COLO668 (cell line): ENCODE measurements around the gene GTPBP3.
"Not testable (repeated sequence)": the region's sequence is repeated elsewhere in the genome, so short reads cannot be mapped to it uniquely, and the experiment has no call there.

Experiments
- DNase-seq: peaks from one replicate; lab custom pipeline; 2025; ENCODE audit not compliant: unreplicated experiment; lab: John Stamatoyannopoulos, UW

Gene GTPBP3

GRCh38 chr19:17336872-17337674, at the start of gene GTPBP3:
GTPBP3 (plus strand) TSS chr19:17337553; CDS start chr19:17337612, 59 bp downstream.
- peak; percentile 98 for DNase-seq

DNA sequence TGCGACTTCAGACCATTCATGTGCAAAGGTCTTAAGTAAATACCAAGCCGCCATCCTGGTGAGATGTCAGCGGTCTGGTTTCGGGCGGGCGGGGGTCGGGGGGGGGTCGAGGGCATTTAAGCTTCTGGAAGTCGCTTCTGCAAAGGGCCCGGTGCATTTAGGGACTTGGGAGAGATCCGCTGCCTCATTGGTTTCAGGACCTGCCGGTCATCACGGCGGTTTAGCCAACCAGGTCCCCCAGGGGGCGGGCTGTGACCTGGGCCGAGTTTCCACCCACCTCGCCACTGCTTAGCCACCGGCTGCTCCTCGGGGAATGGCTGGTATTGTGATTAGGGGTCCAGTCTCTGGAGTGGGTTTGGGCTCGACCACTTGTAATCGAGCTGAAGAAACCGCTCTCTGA, 47.9 kb upstream of the GTPBP3 start:
- DNase-seq: peak; percentile 6

DNA sequence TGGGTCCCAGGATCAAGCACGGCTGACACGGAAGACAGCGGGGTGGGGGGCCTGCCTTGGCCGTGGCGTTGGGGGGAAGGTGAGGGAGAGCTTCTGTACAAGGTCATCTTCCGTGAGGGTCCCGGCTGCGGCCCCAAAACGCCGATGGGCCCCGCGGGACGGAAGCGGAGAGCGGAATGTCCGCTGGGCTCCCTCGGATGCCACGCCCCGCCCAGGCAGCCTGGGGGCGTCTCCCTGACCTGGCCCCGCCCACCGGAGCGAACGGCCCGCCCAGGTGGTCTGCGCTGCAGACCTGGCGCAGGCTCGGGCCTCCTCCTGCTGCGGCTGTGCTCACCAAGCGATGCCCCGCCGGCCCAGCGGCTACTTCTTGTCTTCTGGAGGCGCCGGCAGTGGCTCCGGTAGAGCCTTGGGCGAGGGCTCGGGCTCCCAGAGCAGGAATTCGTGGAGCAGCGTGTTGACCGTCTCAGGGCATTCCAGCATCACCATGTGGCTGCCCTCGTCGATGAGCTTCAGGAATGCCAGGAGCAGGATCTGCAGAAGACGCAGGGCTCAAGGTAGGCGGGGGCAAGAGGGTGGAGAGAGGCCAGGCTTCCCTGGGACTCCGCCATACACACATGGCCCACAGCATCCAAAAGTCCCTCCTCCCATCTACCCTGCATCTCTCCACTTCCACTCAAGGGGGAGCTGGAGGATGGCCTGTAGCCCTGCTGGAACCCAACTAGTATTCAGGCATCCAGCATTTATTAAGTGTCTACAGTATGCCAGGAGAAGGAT, 44.9 kb upstream of the GTPBP3 start:
- peak; percentile 24 for DNase-seq

- no peak for DNase-seq
These were observed 43.7 kb upstream of the GTPBP3 start for GRCh38 chr19:17293605-17294004.

- peak; percentile 34 for DNase-seq
These were observed 43.1 kb upstream of the GTPBP3 start for GRCh38 chr19:17294051-17294891.

GRCh38 chr19:17295551-17295950, 41.8 kb upstream of the GTPBP3 start:
- DNase-seq: not testable (repeated sequence)

- DNase-seq: peak; percentile 28
These were observed 41.1 kb upstream of the GTPBP3 start for GRCh38 chr19:17296273-17296672.

DNA sequence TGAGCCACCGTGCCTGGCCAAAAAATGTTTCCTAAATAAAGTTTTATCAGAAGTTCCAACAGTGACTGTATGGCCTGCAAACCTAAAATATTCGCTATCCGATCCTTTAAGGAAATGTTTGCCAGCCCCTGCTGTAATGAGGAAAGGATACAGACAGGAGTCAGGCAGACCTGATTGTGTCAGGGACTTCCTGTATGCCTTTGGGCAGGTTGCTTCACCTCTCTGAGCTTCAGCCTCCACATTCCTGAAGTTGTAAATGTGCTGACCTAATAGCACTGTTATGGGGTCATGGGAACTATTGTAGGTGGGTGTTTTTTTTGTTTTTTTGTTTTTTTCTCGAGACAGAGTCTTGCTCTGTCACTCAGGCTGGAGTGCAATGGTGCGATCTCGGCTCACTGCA, 40.4 kb upstream of the GTPBP3 start:
- no peak for DNase-seq

- DNase-seq: no peak
These were observed 36.2 kb upstream of the GTPBP3 start for GRCh38 chr19:17300992-17301619.

DNA sequence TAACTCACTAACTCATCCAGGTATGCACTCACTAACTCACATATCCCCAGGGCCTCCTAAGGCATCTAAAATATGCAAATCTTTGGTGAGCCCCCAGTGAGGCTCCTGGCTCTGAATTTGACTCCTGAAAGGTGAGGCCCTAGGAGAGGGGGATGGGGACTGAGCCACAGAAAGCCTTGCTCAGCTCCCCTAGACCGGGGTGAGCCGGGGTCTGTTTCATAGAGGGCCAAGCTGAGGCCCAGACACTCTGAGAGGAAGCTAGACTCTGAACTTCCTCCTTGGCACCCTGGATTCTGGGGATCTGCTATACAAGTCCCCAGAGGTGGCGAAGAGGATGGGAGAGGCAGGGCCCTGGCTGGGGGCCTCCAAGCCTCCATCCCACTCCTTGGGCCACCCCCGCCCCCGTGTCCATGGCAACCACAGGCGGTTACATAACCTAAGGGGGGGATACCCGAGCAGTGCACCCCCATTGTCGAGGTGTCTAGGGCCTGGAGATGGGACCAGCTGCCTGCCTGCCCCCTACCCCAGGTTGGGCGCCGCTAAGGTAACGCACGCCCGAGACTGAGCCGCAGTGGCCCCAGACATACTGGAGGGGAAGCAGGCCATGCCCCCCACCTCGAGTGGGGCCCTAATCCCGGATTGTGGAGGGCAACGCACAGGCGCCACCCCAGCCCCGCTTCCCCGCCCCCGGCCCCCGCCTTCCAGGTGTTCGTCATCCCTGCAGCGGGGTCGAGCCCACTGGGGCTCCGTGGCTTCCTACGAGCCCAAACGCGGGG, 34.8 kb upstream of the GTPBP3 start:
- peak; percentile 31 for DNase-seq

DNA sequence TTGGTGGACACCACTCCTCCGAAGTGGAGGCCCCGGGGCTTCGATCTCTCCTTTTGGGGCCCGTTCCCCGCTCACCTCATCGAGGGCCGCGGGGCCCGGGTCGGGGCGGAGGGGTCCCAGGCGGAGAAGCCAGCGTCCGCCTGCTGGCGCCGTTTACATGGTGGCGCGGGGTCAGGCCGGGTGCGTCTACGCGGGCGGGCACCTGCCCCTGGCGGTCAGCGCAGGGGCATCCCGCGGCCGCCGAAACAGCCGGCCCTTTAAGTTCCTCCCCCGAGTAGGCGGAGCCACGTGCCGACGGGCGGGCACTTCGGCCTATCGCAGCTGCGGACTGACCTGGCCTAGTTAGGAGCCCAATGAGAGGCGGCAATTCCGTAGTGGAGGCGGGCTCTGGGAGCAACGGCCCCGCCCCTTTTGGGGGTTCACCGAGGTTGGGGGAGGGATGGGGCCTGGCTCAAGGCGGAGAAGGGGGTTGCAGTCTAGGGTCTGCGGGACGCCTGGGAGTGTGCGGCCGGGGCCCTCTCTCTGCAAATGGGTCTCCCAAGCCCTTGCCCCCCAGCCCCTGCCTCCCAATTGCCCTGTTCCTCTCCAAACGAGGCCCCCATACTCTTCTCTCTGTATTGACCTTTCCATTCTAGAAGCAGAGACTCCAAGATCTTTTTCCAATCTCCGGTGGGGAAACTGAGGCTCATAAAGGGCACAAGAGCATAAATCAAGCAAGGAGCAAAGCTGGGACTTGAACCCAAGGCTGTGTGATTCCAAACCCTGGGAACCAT, 34.0 kb upstream of the GTPBP3 start, which contains the start of gene ABHD8:
TSS of gene ABHD8 (minus strand) at position 259 of the 773 bp plus-strand sequence. CDS start 1,809 bp downstream, outside the sequence.
- DNase-seq: peak; percentile 96

DNA sequence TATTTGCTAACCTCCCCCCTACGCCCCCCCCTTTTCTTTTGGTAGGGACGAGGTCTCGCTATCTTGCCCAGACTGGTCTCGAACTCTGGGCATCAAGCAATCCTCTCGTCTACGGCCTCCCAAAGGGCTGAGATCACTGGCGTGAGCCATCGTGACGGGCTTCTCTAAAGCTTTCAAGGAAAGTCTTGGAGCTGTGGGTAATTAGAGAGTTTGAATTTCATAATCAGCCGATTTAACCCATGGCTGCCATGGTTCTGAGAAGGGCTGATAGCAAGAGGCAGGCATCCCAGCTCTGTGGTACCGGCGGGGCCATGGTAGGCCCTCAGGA, 33.4 kb upstream of the GTPBP3 start:
- no peak for DNase-seq

DNA sequence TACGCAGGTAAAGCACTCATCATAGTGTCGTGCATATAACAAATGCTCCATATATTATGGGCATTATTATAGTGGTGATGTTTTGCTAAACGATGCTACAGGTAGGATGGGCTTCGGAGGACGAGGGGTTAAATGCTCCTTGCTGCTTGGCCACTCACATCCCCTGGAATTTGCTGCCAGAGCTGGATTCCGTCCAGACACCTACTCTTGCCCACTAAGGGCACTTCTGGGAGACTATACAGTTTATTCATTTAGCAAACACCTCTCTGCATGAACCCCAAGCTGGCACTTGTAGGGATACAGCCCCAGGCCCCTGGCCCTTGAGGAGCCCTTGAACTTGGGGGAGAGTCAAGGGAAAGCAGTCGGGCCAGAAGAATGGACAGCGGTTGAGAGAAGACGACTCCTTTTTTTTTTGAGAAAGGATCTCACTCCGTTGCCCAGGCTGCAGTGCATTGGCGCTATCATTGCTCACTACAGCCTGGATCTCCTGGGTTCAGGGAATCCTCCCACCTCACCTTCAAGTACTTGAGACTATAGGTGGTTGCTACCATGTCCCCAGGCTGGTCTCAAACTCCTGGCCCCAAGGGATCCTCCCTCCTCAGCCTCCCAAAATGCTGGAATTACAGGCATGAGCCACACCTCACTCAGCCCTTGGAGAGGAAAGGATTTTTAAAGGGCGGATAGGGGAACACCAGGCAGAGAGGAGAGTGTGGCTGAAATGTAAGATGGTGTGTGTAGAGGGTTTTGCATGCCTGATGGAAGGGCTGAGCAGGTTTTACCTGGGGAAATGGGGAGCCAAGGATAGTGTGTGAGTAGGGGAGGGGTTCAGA, 32.8 kb upstream of the GTPBP3 start:
- DNase-seq: no peak

GRCh38 chr19:17305216-17305516, 32.2 kb upstream of the GTPBP3 start:
- DNase-seq: no peak

DNA sequence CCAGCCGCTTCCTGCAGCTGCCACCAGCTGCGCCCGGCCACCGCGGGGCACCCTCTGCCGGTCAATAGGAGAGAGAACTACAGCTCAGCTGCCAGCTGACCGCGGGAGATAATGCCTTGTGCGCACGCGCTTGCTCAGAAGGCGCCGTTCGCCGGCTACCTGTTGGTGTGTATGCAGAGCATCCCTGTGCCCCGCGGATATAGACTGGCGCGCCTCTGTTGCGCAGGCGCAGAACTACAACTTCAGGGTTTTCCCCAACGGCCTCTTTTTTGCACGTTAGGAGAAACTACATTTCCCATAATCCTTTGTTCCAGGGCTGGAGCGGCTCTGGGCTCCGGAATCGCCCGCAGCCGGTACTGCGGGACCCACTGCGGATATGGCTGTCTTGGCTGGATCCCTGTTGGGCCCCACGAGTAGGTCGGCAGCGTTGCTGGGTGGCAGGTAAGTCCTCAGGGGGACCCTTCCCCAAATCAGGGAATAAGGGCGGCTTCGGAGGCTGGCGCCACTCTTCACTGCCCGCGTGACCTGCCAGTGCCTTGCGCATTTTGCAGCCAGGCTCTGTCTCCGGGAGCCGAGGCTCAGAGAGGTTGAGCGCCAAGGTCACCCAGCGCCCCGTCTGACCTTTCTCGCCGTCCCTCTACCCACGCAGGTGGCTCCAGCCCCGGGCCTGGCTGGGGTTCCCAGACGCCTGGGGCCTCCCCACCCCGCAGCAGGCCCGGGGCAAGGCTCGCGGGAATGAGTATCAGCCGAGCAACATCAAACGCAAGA, 31.7 kb upstream of the GTPBP3 start, which contains the start of gene MRPL34:
TSS of gene MRPL34 (plus strand) at position 356 of the 768 bp plus-strand sequence. CDS start at position 377, 21 bp downstream.
- DNase-seq: peak; percentile 99

DNA sequence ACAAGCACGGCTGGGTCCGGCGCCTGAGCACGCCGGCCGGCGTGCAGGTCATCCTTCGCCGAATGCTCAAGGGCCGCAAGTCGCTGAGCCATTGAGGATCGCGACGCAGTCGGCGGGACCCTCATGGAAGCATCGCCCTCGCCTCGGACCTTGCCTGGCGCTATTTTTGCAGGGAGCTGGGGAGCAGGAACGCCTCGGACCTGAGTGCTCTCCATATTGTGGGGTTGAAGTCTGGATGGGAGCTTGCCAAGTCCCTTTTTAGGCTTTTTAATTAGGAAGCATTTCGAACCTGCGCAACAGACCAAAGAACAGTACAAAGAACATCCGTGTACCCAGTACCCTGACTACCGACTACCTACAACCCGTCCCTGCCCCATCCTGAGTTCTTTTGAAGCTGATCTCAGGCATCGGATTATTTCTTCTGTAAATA, 31.1 kb upstream of the GTPBP3 start:
- DNase-seq: no peak

DNA sequence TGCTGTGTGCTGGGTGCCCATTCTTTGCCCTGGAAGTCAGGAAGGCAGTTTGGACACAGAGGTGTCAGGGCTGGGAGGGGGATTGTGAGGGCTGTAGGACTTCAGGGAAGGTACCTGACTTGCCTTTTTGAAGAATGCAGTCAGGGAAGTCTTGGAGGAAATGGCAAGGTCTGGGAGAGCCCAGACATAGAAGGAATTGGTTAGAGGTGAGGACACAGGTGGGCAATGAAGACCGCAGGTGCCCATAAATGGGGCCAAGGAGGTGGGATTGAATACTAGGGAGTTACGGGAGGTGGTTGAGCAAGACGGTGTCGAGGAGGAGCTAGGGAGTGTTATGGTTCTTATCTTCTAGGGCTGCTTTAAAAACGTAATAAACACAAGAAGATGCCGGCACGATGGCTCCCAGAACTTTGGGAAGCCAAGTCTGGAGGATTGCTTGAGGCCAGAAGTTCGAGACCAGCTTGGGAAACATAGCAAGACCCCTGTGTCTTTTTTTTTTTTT, 29.4 kb upstream of the GTPBP3 start:
- no peak for DNase-seq
